Activated CD8-positive, alpha-beta T cell treated with anti-CD3 and anti-CD28 coated beads for 36 hours (primary cell): ENCODE results near the gene MKRN2. TPM values are rescaled to one million over a fixed set of nuclear protein-coding genes. Genes with fewer than 3 reads are reported as not detected.

ENCODE experiments used
- ATAC-seq: fragments of 200-7000 bp; cut with Tn5 transposase; one replicate; pipeline ENCODE4 v1.10.0; 2021; ENCODE audit warnings: mild to moderate bottlenecking, moderate library complexity
- CTCF ChIA-PET: fragments of 350-600 bp; sonication (Branson Sonifier 250); formaldehyde crosslinking; loops from one replicate; lab custom pipeline; 2021; ENCODE audit warnings: antibody characterized with exemption; lab: Charles Lee
- POLR2A ChIA-PET: fragments of 350-600 bp; sonication (Branson Sonifier 250); formaldehyde crosslinking; loops from one replicate; lab custom pipeline; 2021; ENCODE audit warnings: antibody characterized with exemption; lab: Charles Lee
- DNase-seq: peaks from one replicate; pipeline ENCODE4 v3.0.0-alpha.2; 2020
- H3K27ac Mint-ChIP-seq: one replicate; pipeline ENCODE4 v1.8.0; 2021; ENCODE audit warnings: mild to moderate bottlenecking, mixed read lengths
- H3K27me3 Mint-ChIP-seq: one replicate; pipeline ENCODE4 v1.8.0; 2021; ENCODE audit warnings: mixed read lengths
- H3K36me3 Mint-ChIP-seq: one replicate; pipeline ENCODE4 v1.8.0; 2021; ENCODE audit warnings: low read depth, mixed read lengths
- H3K4me1 Mint-ChIP-seq: one replicate; pipeline ENCODE4 v1.8.0; 2021; ENCODE audit warnings: low read depth, mixed read lengths
- H3K4me3 Mint-ChIP-seq: one replicate; pipeline ENCODE4 v1.8.0; 2021; ENCODE audit warnings: mild to moderate bottlenecking, moderate library complexity, mixed read lengths
- H3K9me3 Mint-ChIP-seq: one replicate; pipeline ENCODE4 v1.8.0; 2021; ENCODE audit warnings: mixed read lengths
- CTCF ChIP-seq: fragments of 200-600 bp; IDR thresholded peaks from one replicate; pipeline ENCODE4 v1.8.0; 2022; ENCODE audit warnings: antibody characterized with exemption, mild to moderate bottlenecking
- intact Hi-C: fragments of 100-400 bp; cut with micrococcal nuclease; formaldehyde crosslinking; loops from one replicate; pipeline ENCODE4 v1.10.0; 2022
- total RNA-seq, 2 experiments: library from RNA; stranded (reverse); gene quantifications; one replicate each; pipeline ENCODE4 v1.2.3, GENCODE V29; 2021

The MKRN2 gene
- total RNA-seq, 2 experiments from 2014 or later: 27.8 to 28.2 TPM

- Mint-ChIP-seq H3K4me3 (no peak overlapping the region), H3K4me1 (peaks cover 4% of the 10 kb centered on the region), H3K36me3 (peaks cover 67% of the 10 kb centered on the region), H3K27me3 (no peaks in the 10 kb centered on the region), H3K27ac (no peak overlapping the region), H3K9me3 (no peaks in the 10 kb centered on the region)
- CTCF ChIA-PET: interaction anchor here (1.5 kb wide), 1 partner anchor 13 kb away, joined by 4 read pairs; no protein-coding TSS in a partner anchor
- intact Hi-C loops: no loop called here
- no peak for ATAC-seq
- no peak for DNase-seq
- POLR2A ChIA-PET: interaction anchor here (1.6 kb wide), 1 partner anchor 30 kb away, joined by 3 read pairs; no protein-coding TSS in a partner anchor
- no peak for TF ChIP-seq CTCF
These were observed 20.5 kb downstream of the MKRN2 start for GRCh38 chr3:12577379-12577778.

- TF ChIP-seq CTCF: peak; percentile 33
- DNase-seq: no peak
- Mint-ChIP-seq H3K9me3 (no peaks in the 10 kb centered on the region), H3K27me3 (no peaks in the 10 kb centered on the region), H3K4me1 (peaks cover 4% of the 10 kb centered on the region), H3K4me3 (no peak overlapping the region), H3K36me3 (peaks cover 68% of the 10 kb centered on the region), H3K27ac (peak overlapping the region; percentile 2)
- intact Hi-C loops: no loop called here
- CTCF ChIA-PET: interaction anchor here (0.9 to 1.5 kb wide), 9 partner anchors 11 to 232 kb away, joined by 3 to 4 read pairs (median 3); no protein-coding TSS in a partner anchor
- ATAC-seq: no peak
- POLR2A ChIA-PET: interaction anchor here (0.9 to 1.6 kb wide), 4 partner anchors 14 to 84 kb away, joined by 3 to 4 read pairs (median 3); no protein-coding TSS in a partner anchor
These were observed 21.9 kb downstream of the MKRN2 start for GRCh38 chr3:12578742-12579141.

DNA sequence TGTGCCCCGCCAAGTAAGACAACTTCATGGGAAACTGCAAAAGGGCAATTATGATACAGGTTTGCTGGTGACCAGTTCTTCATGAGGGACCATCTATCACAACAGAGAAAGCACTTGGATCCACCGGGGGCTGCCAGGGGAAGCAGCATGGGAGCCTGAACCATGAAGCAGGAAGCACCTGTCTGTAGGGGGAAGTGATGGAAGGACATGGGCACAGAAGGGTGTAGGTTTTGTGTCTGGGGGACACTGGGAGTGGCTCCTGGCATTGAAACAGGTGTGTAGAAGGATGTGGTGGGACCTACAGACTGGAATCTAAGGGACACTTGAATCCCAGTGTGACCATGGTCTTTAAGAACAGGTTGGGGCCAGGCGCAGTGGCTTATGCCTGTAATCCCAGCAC lies 22.6 kb downstream of the MKRN2 start:
- no peak for TF ChIP-seq CTCF
- peaks cover 64% of the 10 kb centered on the region for H3K36me3 Mint-ChIP-seq
- intact Hi-C loops: no loop called here
- DNase-seq: no peak
- ChIA-PET CTCF (interaction anchor here (0.9 to 1.5 kb wide), 4 partner anchors 13 to 232 kb away, joined by 3 to 4 read pairs (median 3); no protein-coding TSS in a partner anchor), POLR2A (interaction anchor here (1.1 kb wide), 1 partner anchor 15 kb away, joined by 3 read pairs; no protein-coding TSS in a partner anchor)
- no peaks in the 10 kb centered on the region for H3K27me3 Mint-ChIP-seq
- no peak overlapping the region for H3K4me3 Mint-ChIP-seq
- ATAC-seq: no peak
- no peaks in the 10 kb centered on the region for H3K9me3 Mint-ChIP-seq
- H3K27ac Mint-ChIP-seq: peak overlapping the region; percentile 54
- peaks cover 4% of the 10 kb centered on the region for H3K4me1 Mint-ChIP-seq

- H3K27me3 Mint-ChIP-seq: no peaks in the 10 kb centered on the region
- no peak for ATAC-seq
- no peak for DNase-seq
- peaks cover 4% of the 10 kb centered on the region for H3K4me1 Mint-ChIP-seq
- intact Hi-C loops: no loop called here
- CTCF ChIA-PET: no interaction called here
- peaks cover 64% of the 10 kb centered on the region for H3K36me3 Mint-ChIP-seq
- H3K9me3 Mint-ChIP-seq: no peaks in the 10 kb centered on the region
- H3K27ac Mint-ChIP-seq: peak overlapping the region; percentile 54
- TF ChIP-seq CTCF: no peak
- no peak overlapping the region for H3K4me3 Mint-ChIP-seq
- POLR2A ChIA-PET: interaction anchor here (1.1 kb wide), 1 partner anchor 15 kb away, joined by 3 read pairs; no protein-coding TSS in a partner anchor
These were observed 23.0 kb downstream of the MKRN2 start for GRCh38 chr3:12579905-12580304.

GRCh38 chr3:12582730-12583129 lies 25.8 kb downstream of the MKRN2 start:
- peaks cover 4% of the 10 kb centered on the region for H3K4me1 Mint-ChIP-seq
- ATAC-seq: no peak
- H3K27ac Mint-ChIP-seq: no peak overlapping the region
- TF ChIP-seq CTCF: no peak
- POLR2A ChIA-PET: interaction anchor here (1.0 to 1.1 kb wide), 2 partner anchors 14 to 26 kb away, joined by 4 read pairs; no protein-coding TSS in a partner anchor
- CTCF ChIA-PET: interaction anchor here (0.7 to 1.3 kb wide), 3 partner anchors 14 to 137 kb away, joined by 3 to 4 read pairs (median 3); no protein-coding TSS in a partner anchor
- H3K36me3 Mint-ChIP-seq: peaks cover 39% of the 10 kb centered on the region
- no peak overlapping the region for H3K4me3 Mint-ChIP-seq
- no peaks in the 10 kb centered on the region for H3K9me3 Mint-ChIP-seq
- DNase-seq: no peak
- intact Hi-C loops: no loop called here
- H3K27me3 Mint-ChIP-seq: no peaks in the 10 kb centered on the region
